B cell (primary cell): Measurements from ENCODE around the gene ARMC12. TPM values are rescaled to one million over a fixed set of nuclear protein-coding genes. Genes with fewer than 3 reads are reported as not detected.

Source experiments
- ATAC-seq: fragments of 200-7000 bp; cut with Tn5 transposase; one replicate; pipeline ENCODE4 v1.10.0; 2021; ENCODE audit warnings: low read depth, mild to moderate bottlenecking, moderate number of reproducible peaks, moderate library complexity
- CTCF ChIA-PET: fragments of 350-600 bp; sonication (Branson Sonifier 250); formaldehyde crosslinking; loops from one replicate; lab custom pipeline; 2021; ENCODE audit warnings: antibody characterized with exemption, inconsistent platforms; lab: Charles Lee
- POLR2A ChIA-PET: fragments of 350-600 bp; sonication (Branson Sonifier 250); formaldehyde crosslinking; loops from one replicate; lab custom pipeline; 2021; ENCODE audit warnings: antibody characterized with exemption; lab: Charles Lee
- DNase-seq: peaks from one replicate; pipeline ENCODE4 v3.0.0; 2013
- H2AFZ ChIP-seq: 2 replicates; pipeline ENCODE4 v1.6.1; 2012; ENCODE audit warnings: mild to moderate bottlenecking, low read depth, low read length; ENCODE audit not compliant: insufficient read depth, poor library complexity, severe bottlenecking
- H3K27ac ChIP-seq, 2 donors: 1 replicate in 1 of 2; 2 replicates in 1 of 2; pipeline ENCODE4 v1.5.1; 2012 to 2013; ENCODE audit warnings: low read length in 2 of 2, mild to moderate bottlenecking in 2 of 2, moderate library complexity in 1 of 2
- H3K27me3 ChIP-seq, 4 experiments: fragments of 200-600 bp in 1 of 4; sonication (generic) in 1 of 4; replicated peaks in 1 of 4; 1 replicate in 2 of 4; 2 replicates in 2 of 4; pipeline versions ENCODE4 v1.6.1 to v1.7.0; 2013 to 2016; ENCODE audit warnings: low read length in 3 of 4, mild to moderate bottlenecking in 2 of 4, mixed read lengths in 1 of 4, moderate library complexity in 1 of 4; ENCODE audit not compliant: insufficient read depth in 4 of 4, control insufficient read depth in 3 of 4; ENCODE audit errors: control extremely low read depth in 1 of 4
- H3K36me3 ChIP-seq, 2 experiments: replicated peaks in 1 of 2; 1 replicate in 1 of 2; 2 replicates in 1 of 2; pipeline versions ENCODE4 v1.6.1 to v1.7.1; 2013; ENCODE audit warnings: low read length in 1 of 2; ENCODE audit not compliant: insufficient read depth in 2 of 2, control insufficient read depth in 1 of 2; ENCODE audit errors: control extremely low read depth in 1 of 2, extremely low read depth in 1 of 2
- H3K4me1 ChIP-seq, 2 donors: fragments of 200-600 bp in 1 of 2; sonication (generic) in 1 of 2; 1 replicate in 1 of 2; 2 replicates in 1 of 2; pipeline versions ENCODE4 v1.5.1 to v1.6.1; 2013 to 2017; ENCODE audit warnings: low read length in 2 of 2; ENCODE audit not compliant: control insufficient read depth in 2 of 2, insufficient read depth in 2 of 2
- H3K4me2 ChIP-seq: replicated peaks from 2 replicates; pipeline ENCODE3; 2012; ENCODE audit warnings: mild to moderate bottlenecking, low read depth, low read length; ENCODE audit not compliant: poor library complexity, severe bottlenecking
- H3K4me3 ChIP-seq, 5 experiments: fragments of 200-600 bp in 1 of 5; sonication (generic) in 1 of 5; 1 replicate in 3 of 5; 2 replicates in 2 of 5; pipeline versions ENCODE4 v1.5.1 to v1.7.0; 2011 to 2016; ENCODE audit warnings: low read length in 4 of 5, mild to moderate bottlenecking in 4 of 5, low read depth in 2 of 5, control low read depth in 1 of 5, moderate library complexity in 1 of 5; ENCODE audit not compliant: insufficient read depth in 1 of 5; ENCODE audit errors: control extremely low read depth in 1 of 5, extremely low read depth in 1 of 5
- H3K79me2 ChIP-seq: fragments of 200-600 bp; sonication (generic); one replicate; pipeline ENCODE4 v1.6.0; 2016; ENCODE audit warnings: low read length; ENCODE audit not compliant: control insufficient read depth, insufficient read depth
- H3K9ac ChIP-seq: fragments of 200-600 bp; sonication (generic); 2 replicates; pipeline ENCODE4 v1.6.1; 2017; ENCODE audit warnings: mild to moderate bottlenecking, low read length, moderate library complexity
- H3K9me3 ChIP-seq, 3 donors: one replicate each; pipeline versions ENCODE4 v1.6.1 to v1.7.1; 2013; ENCODE audit warnings: low read length in 2 of 3; ENCODE audit not compliant: control insufficient read depth in 2 of 3, insufficient read depth in 1 of 3; ENCODE audit errors: control extremely low read depth in 1 of 3
- H4K20me1 ChIP-seq: 2 replicates; pipeline ENCODE4 v1.6.0; 2012; ENCODE audit warnings: mild to moderate bottlenecking, low read length; ENCODE audit not compliant: insufficient read depth, control insufficient read depth, poor library complexity, severe bottlenecking
- H3K27ac Mint-ChIP-seq: one replicate; pipeline ENCODE4 v1.8.0; 2021; ENCODE audit warnings: mixed read lengths
- H3K27me3 Mint-ChIP-seq: one replicate; pipeline ENCODE4 v1.8.0; 2021; ENCODE audit warnings: mixed read lengths
- H3K4me1 Mint-ChIP-seq: one replicate; pipeline ENCODE4 v1.8.0; 2021; ENCODE audit warnings: mixed read lengths
- H3K4me3 Mint-ChIP-seq: one replicate; pipeline ENCODE4 v1.8.0; 2021; ENCODE audit warnings: mixed read lengths
- H3K9me3 Mint-ChIP-seq: one replicate; pipeline ENCODE4 v1.8.0; 2022; ENCODE audit warnings: mixed read lengths; ENCODE audit not compliant: insufficient read depth
- CTCF ChIP-seq: fragments of 200-600 bp; IDR thresholded peaks from one replicate; pipeline ENCODE4 v1.8.0; 2022; ENCODE audit warnings: antibody characterized with exemption, mild to moderate bottlenecking
- EZH2 ChIP-seq: IDR thresholded peaks from 2 replicates; pipeline ENCODE4 v1.6.1; 2012; ENCODE audit warnings: borderline replicate concordance, low read depth, mild to moderate bottlenecking, moderate library complexity, low read length; ENCODE audit not compliant: insufficient read depth, poor library complexity, severe bottlenecking
- WGBS: methylation state at CpG from one replicate; pipeline ENCODE4 v1.1.5; 2013; ENCODE audit warnings: missing lambda C conversion rate; ENCODE audit not compliant: insufficient coverage; 5-methylcytosine and 5-hydroxymethylcytosine counted together
- intact Hi-C: fragments of 100-400 bp; cut with micrococcal nuclease; formaldehyde crosslinking; loops from one replicate; pipeline ENCODE4 v1.10.0; 2022
- polyA plus RNA-seq: library from polyadenylated mRNA; depleted of rRNA; stranded (reverse); fragments of >200 nt; gene quantifications from 2 replicates; pipeline ENCODE4 v1.2.3, GENCODE V29; 2012
- total RNA-seq, 2 donors: library from RNA; stranded (reverse); fragments of 120-200 nt in 1 of 2; gene quantifications; 1 replicate in 1 of 2; 2 replicates in 1 of 2; pipeline versions ENCODE4 v1.2.3 to v1.2.4, GENCODE V29; 2013 to 2022

The ARMC12 gene
- total and polyA plus RNA-seq, 2 donors (not counting 1 experiment from before 2014, with no cell fraction given): 0.52 to 2.8 TPM

- no peak overlapping the region for H3K4me2 ChIP-seq
- no peaks in the 10 kb centered on the region for H4K20me1 ChIP-seq
- no peaks in the 10 kb centered on the region for H3K27me3 ChIP-seq
- H2AFZ ChIP-seq: no peak overlapping the region
- no peak overlapping the region for H3K4me3 Mint-ChIP-seq
- TF ChIP-seq CTCF: no peak
- no peak for TF ChIP-seq EZH2
- WGBS: 90% methylated on average over 2 of the region's 3 CpGs
- H3K4me3 ChIP-seq: no peak overlapping the region
- no peak for DNase-seq
- no peaks in the 10 kb centered on the region for H3K9me3 Mint-ChIP-seq
- H3K4me1 Mint-ChIP-seq: no peaks in the 10 kb centered on the region
- intact Hi-C loops: no loop called here
- H3K36me3 ChIP-seq: no peaks in the 10 kb centered on the region
- H3K27ac ChIP-seq: no peak overlapping the region
- H3K79me2 ChIP-seq: no peaks in the 10 kb centered on the region
- peaks cover 0 to 4% (median 3%) of the 10 kb centered on the region in 3 donors for H3K9me3 ChIP-seq
- H3K27me3 Mint-ChIP-seq: no peaks in the 10 kb centered on the region
- H3K4me1 ChIP-seq: no peaks in the 10 kb centered on the region
- ChIA-PET CTCF (no interaction called here), POLR2A (no interaction called here)
- ATAC-seq: no peak
- H3K27ac Mint-ChIP-seq: no peak overlapping the region
- no peak overlapping the region for H3K9ac ChIP-seq
These were observed 38.0 kb upstream of the ARMC12 start for GRCh38 chr6:35698858-35699257.

GRCh38 chr6:35703554-35703953 lies 33.3 kb upstream of the ARMC12 start:
- H3K27ac Mint-ChIP-seq: no peak overlapping the region
- CTCF ChIA-PET: interaction anchor here (1.1 kb wide), 1 partner anchor 79 kb away, joined by 3 read pairs; no protein-coding TSS in a partner anchor

More at GRCh38 chr6:35703554-35703953, 33.3 kb upstream of the ARMC12 start:
- H3K27me3 ChIP-seq: no peaks in the 10 kb centered on the region
- POLR2A ChIA-PET: no interaction called here
- no peak overlapping the region for H3K4me3 ChIP-seq
- Mint-ChIP-seq H3K4me3 (no peak overlapping the region), H3K9me3 (no peaks in the 10 kb centered on the region), H3K4me1 (no peaks in the 10 kb centered on the region), H3K27me3 (no peaks in the 10 kb centered on the region)
- H3K4me2 ChIP-seq: no peak overlapping the region
- DNase-seq (no peak), ATAC-seq (no peak)
- H4K20me1 ChIP-seq: no peaks in the 10 kb centered on the region
- no peaks in the 10 kb centered on the region for H3K4me1 ChIP-seq
- no peak overlapping the region for H3K9ac ChIP-seq
- no peaks in the 10 kb centered on the region for H3K36me3 ChIP-seq
- no peaks in the 10 kb centered on the region for H3K79me2 ChIP-seq
- no peak overlapping the region for H2AFZ ChIP-seq
- intact Hi-C loops: no loop called here
- peaks cover 0 to 4% (median 3%) of the 10 kb centered on the region in 3 donors for H3K9me3 ChIP-seq
- no peak for TF ChIP-seq EZH2
- TF ChIP-seq CTCF: no peak
- no peak overlapping the region for H3K27ac ChIP-seq
